ENCODE results near the gene PDLIM7.

DNA sequence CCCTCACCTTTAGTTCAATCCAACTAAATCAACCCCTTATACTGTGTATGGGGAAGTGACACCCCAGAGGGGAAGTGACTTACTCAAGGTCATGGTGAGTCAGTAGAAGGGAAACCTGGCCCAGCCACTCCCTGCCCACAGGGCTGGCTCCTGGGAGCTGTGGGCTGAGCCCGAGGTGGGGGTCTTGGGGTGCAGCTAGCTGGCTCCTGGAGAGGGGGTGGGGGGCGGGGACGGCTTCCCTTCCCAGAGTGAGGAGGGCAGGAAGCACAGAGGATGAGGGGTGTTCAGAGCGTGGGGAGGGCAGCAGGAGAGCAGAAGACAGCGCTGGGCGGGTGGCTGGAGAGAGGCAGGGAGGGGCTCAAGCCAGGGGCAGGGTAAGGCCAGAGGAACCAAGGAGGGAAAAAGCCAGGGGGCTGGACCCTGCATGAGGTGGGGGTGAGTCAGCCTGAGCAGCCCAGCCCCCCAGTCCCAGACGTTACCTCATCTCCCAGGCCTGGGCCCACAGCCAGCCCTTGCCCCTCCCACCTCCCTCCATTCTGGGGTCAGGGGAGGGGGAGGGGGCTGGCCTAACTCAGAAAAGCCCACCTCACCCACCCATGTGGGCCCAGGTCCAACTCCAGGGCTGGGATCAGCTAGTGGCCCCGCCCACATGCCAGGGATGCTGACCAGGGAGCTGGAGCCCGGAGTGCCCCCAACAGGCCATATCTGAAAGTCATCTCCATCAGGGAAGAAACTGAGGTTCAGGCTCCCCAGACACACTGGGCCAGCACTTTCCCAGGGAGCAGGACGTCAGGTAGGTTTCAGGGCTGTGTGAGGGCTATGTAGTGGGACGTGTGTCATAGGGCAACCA is 2.8 kb downstream of the PDLIM7 start:
- TF ChIP-seq BHLHE40 (IDR thresholded peaks at IDR 0.05; ENCODE audit: borderline replicate concordance), result no peak
- TF ChIP-seq FOXK2 (IDR thresholded peaks at IDR 0.05), result no peak
- no peak for TF ChIP-seq SUZ12 (IDR thresholded peaks at IDR 0.05)
- TF ChIP-seq ZNF384 (IDR thresholded peaks at IDR 0.05), result no peak
- no peak for TF ChIP-seq ELF4 (IDR thresholded peaks at IDR 0.05)
- TF ChIP-seq ARNT (IDR thresholded peaks at IDR 0.05), result no peak
- TF ChIP-seq, protein P1, sequence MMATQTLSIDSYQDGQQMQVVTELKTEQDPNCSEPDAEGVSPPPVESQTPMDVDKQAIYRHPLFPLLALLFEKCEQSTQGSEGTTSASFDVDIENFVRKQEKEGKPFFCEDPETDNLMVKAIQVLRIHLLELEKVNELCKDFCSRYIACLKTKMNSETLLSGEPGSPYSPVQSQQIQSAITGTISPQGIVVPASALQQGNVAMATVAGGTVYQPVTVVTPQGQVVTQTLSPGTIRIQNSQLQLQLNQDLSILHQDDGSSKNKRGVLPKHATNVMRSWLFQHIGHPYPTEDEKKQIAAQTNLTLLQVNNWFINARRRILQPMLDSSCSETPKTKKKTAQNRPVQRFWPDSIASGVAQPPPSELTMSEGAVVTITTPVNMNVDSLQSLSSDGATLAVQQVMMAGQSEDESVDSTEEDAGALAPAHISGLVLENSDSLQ (IDR thresholded peaks at IDR 0.05), result no peak
- no peak for TF ChIP-seq FOXM1 (IDR thresholded peaks at IDR 0.05; ENCODE audit: borderline replicate concordance)
- TF ChIP-seq FOXA1 (IDR thresholded peaks at IDR 0.05), result no peak
- TF ChIP-seq SP1 (IDR thresholded peaks at IDR 0.05), result no peak
- no peak for TF ChIP-seq LEF1 (IDR thresholded peaks at IDR 0.05; ENCODE audit: borderline replicate concordance)

Measured in HEK293T (cell line).